Panc1 (cell line): ENCODE measurements around the gene NOX5.

Experiments
- REST ChIP-seq, 2 experiments: IDR thresholded peaks; 2 replicates each; pipeline ENCODE4 v1.6.1; 2011 to 2012; ENCODE audit warnings: low read depth in 2 of 2, control low read depth in 1 of 2, low read length in 1 of 2, mild to moderate bottlenecking in 1 of 2, moderate library complexity in 1 of 2; ENCODE audit not compliant: insufficient read depth in 1 of 2
- TCF7L2 ChIP-seq: IDR thresholded peaks from 2 replicates; pipeline ENCODE4 v1.6.1; 2011; ENCODE audit warnings: mild to moderate bottlenecking, low read depth, low read length, inconsistent platforms

DNA sequence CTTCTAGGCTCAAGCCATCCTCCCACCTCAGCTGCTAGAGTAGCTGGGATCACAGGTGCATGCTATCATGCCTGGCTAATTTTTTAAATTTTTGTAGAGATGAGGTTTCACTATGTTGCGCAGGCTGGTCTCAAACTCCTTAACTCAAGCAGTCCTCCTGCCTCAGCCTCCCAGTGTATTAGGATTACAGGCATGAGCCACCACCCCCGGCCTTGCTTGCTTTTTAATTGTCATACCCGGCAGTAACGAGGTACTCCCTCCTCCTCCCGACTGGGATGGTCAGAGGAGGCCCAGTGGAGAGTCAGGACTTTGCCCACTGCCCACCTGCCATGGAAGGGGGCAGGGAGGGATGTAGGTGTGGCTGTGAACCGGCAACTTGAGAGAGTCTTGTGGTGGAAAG, 4.5 kb downstream of the NOX5 start:
- TF ChIP-seq REST (IDR thresholded peaks at IDR 0.05; ENCODE audit: insufficient read depth in 1 of 2, low read depth in 2 of 2, low read length in 1 of 2): no peak
- no peak for TF ChIP-seq TCF7L2
